H1 (cell line): ENCODE data around the gene DIP2C. TPM values are rescaled to one million over a fixed set of nuclear protein-coding genes. Genes with fewer than 3 reads are reported as not detected.

Experiments used
- BACH1 ChIP-seq: IDR thresholded peaks from 2 replicates; pipeline ENCODE4 v1.6.1; 2012; ENCODE audit warnings: low read length, improper control_type of control experiment
- CEBPB ChIP-seq: IDR thresholded peaks from 2 replicates; pipeline ENCODE4 v1.6.1; 2012; ENCODE audit warnings: low read depth, low read length
- KDM5A ChIP-seq: fragments of 200-600 bp; IDR thresholded peaks from 2 replicates; pipeline ENCODE4 v1.7.1; 2012; ENCODE audit warnings: mild to moderate bottlenecking, low read length, inconsistent platforms, mixed read lengths
- RXRA ChIP-seq: IDR thresholded peaks from 2 replicates; pipeline ENCODE4 v1.6.1; 2011; ENCODE audit warnings: low read depth, mild to moderate bottlenecking, low read length, moderate library complexity; ENCODE audit not compliant: insufficient read depth
- SAP30 ChIP-seq: fragments of 300-600 bp; sonication (generic); IDR thresholded peaks from 2 replicates; pipeline ENCODE4 v1.7.1; 2012; ENCODE audit warnings: low read length, moderate library complexity, mild to moderate bottlenecking, inconsistent platforms; ENCODE audit not compliant: insufficient read depth, insufficient replicate concordance
- polyA plus RNA-seq, 7 experiments: library from polyadenylated mRNA; depleted of rRNA in 3 of 7; stranded (reverse) in 5 of 7; unstranded in 2 of 7; fragments of >200 nt in 5 of 7; fragments of 200-250 nt in 2 of 7; gene quantifications; 1 replicate in 5 of 7; 2 replicates in 1 of 7; 4 replicates in 1 of 7; pipeline versions ENCODE4 v1.2.1 to v1.2.3, GENCODE V29; 2011 to 2013; ENCODE audit warnings: missing spikeins in 2 of 7, mixed read lengths in 2 of 7
- total RNA-seq: library from RNA; stranded (reverse); fragmentation: NEBNext Ultra II Directional; extraction: Animal tissue kit (Norgen Biotek cat#: 25700); gene quantifications from 2 replicates; pipeline ENCODE4 v1.2.1, GENCODE V29; 2021

The DIP2C gene
- total and polyA plus RNA-seq, 2 of the 8 experiments (the other 6 are each of a cell fraction or from before 2014, with no cell fraction given): 3.8 to 9.3 TPM

DNA sequence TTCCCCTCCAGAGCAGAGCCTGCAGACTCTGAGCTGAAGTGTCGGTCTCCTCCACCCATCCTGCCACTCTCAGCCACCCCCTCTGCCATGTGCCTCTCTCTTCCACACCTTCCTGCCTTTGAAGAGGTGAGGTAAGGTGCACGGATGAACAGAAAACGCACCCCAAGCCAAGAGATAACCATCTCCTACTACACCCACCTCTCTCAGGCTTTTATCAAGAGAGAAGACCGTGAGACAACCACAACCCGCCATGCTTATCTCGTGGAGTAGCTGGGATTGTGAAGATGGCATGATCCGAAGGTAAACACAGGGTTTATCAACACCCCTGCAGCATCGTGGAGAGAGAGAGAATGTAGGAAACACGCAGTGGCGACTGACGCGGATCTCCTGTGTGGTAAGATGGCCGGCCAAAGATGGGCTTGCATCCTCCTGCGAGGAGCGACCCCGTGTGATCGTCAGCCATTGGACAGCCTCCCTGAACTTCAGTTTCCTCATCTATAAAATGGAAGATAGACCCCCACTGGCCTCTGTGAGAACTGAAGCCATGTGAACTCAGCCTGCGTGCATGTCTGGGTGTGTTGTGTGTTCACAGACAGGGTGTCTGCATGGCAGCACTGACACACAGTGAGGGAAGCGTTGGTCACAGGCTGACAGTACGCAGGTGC, 219.0 kb downstream of the DIP2C start (continued):
- TF ChIP-seq KDM5A (no peak), BACH1 (no peak), CEBPB (no peak), RXRA (no peak), SAP30 (no peak)
